GM12875 (cell line): ENCODE measurements around the gene AR.

Experiments
- H3K4me3 ChIP-seq: one replicate; pipeline ENCODE4 v1.5.1; 2011; ENCODE audit warnings: low read depth, low read length, control low read depth
- CTCF ChIP-seq: IDR thresholded peaks from 2 replicates; pipeline ENCODE4 v1.5.1; 2011; ENCODE audit warnings: low read depth, mild to moderate bottlenecking, control low read depth, inconsistent platforms, low read length, moderate library complexity, borderline replicate concordance; ENCODE audit not compliant: insufficient read depth

The AR gene

GRCh38 chrX:67673741-67674274 lies 130.0 kb downstream of the AR start:
- H3K4me3 ChIP-seq, result no peak overlapping the region
- TF ChIP-seq CTCF, result no peak

- TF ChIP-seq CTCF, result no peak
- no peak overlapping the region for H3K4me3 ChIP-seq
These were observed 130.9 kb downstream of the AR start for GRCh38 chrX:67674741-67675140.

GRCh38 chrX:67684136-67684535 lies 140.3 kb downstream of the AR start:
- H3K4me3 ChIP-seq, result no peak overlapping the region
- TF ChIP-seq CTCF, result no peak

- no peak for TF ChIP-seq CTCF
- no peak overlapping the region for H3K4me3 ChIP-seq
These were observed 148.4 kb downstream of the AR start for GRCh38 chrX:67692246-67692645.

- H3K4me3 ChIP-seq, result no peak overlapping the region
These were observed 150.1 kb downstream of the AR start for GRCh38 chrX:67693928-67694327.

GRCh38 chrX:67697452-67697851 lies 153.6 kb downstream of the AR start:
- TF ChIP-seq CTCF, result no peak

More at GRCh38 chrX:67693928-67694327, 150.1 kb downstream of the AR start:
- no peak for TF ChIP-seq CTCF

GRCh38 chrX:67700602-67701001 lies 156.8 kb downstream of the AR start:
- no peak for TF ChIP-seq CTCF

More at GRCh38 chrX:67697452-67697851, 153.6 kb downstream of the AR start:
- no peak overlapping the region for H3K4me3 ChIP-seq

More at GRCh38 chrX:67700602-67701001, 156.8 kb downstream of the AR start:
- H3K4me3 ChIP-seq, result no peak overlapping the region
